ENCODE measurements around the gene PRPS2. TPM values are rescaled to one million over a fixed set of nuclear protein-coding genes. Genes with fewer than 3 reads are reported as not detected.

Gene PRPS2
- total RNA-seq, 1 experiment from 2014 or later: 73.9 TPM

DNA sequence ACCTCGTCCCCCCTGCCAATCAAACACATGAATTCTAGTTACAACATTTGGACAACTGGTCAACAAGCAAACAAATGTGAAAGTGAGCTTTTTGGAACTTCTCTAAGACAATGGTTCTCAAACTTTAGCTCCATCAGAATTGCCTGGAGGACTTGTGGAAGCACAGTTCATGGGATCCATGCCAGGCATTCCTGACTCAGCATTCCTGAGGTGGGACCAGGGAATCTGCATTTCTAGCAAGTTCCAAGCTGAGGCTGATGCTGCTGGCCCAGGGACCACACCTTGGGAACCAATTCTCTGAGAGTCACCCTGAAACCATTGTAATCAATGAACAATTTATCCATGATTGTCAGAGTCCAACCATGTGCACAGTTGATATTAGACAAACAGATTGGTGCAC, 43.8 kb upstream of the PRPS2 start:
- CTCF ChIA-PET: no interaction called here
- ATAC-seq: no peak
- intact Hi-C loops (cut with micrococcal nuclease): no loop called here

DNA sequence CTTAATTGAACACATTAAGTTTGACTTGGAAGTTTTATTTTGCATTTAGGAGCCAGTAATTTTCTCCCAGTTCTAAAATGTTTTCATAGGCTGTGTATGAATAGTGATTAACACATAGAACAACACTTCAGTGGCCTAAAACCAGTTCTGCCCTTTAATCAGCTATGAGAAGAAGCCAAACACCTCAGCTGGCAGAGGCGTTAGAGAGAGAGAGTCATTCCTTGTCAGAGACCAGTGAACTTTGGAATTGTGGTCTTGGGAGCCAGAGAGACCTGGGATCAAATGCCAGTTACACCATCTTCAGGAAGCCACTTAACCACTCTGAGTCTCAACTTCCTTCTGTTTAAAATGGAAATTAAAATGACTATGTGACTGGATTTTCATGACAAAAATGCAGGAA, 39.3 kb upstream of the PRPS2 start:
- no peaks in the 10 kb centered on the region for H3K4me1 ChIP-seq (ENCODE audit: insufficient read depth, low read length)
- H3K9me3 ChIP-seq (ENCODE audit: low read length): no peaks in the 10 kb centered on the region
- no peak overlapping the region for H3K4me2 ChIP-seq (ENCODE audit: low read length)
- CTCF ChIA-PET: interaction anchor here (0.6 kb wide), 1 partner anchor 1840 kb away, joined by 3 read pairs; no protein-coding TSS in a partner anchor
- intact Hi-C loops (cut with micrococcal nuclease): no loop called here
- no peak for DNase-seq
- no peaks in the 10 kb centered on the region for H3K36me3 ChIP-seq (ENCODE audit: low read depth, low read length)
- POLR2A ChIA-PET (ENCODE audit: unreplicated experiment): no interaction called here
- no peak overlapping the region for H3K4me3 ChIP-seq (ENCODE audit: low read length)
- TF ChIP-seq EZH2 (IDR thresholded peaks at IDR 0.05; ENCODE audit: low read length, unreplicated experiment) (no peak), EZH2phosphoT487 (IDR thresholded peaks at IDR 0.05; ENCODE audit: borderline replicate concordance, low read length) (no peak)
- TF ChIP-seq, protein P1, sequence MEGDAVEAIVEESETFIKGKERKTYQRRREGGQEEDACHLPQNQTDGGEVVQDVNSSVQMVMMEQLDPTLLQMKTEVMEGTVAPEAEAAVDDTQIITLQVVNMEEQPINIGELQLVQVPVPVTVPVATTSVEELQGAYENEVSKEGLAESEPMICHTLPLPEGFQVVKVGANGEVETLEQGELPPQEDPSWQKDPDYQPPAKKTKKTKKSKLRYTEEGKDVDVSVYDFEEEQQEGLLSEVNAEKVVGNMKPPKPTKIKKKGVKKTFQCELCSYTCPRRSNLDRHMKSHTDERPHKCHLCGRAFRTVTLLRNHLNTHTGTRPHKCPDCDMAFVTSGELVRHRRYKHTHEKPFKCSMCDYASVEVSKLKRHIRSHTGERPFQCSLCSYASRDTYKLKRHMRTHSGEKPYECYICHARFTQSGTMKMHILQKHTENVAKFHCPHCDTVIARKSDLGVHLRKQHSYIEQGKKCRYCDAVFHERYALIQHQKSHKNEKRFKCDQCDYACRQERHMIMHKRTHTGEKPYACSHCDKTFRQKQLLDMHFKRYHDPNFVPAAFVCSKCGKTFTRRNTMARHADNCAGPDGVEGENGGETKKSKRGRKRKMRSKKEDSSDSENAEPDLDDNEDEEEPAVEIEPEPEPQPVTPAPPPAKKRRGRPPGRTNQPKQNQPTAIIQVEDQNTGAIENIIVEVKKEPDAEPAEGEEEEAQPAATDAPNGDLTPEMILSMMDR (conservative IDR thresholded peaks at IDR 0.05; ENCODE audit: low read depth, low read length): no peak
- no peaks in the 10 kb centered on the region for H3F3A ChIP-seq (ENCODE audit: low read length, unreplicated experiment)
- no peaks in the 10 kb centered on the region for H3K27me3 ChIP-seq (ENCODE audit: low read length)
- no peaks in the 10 kb centered on the region for H3K9me2 ChIP-seq (replicated peaks; ENCODE audit: low read length)
- H4K20me1 ChIP-seq (ENCODE audit: low read length): no peaks in the 10 kb centered on the region
- no TSS peak for BruUV-seq (replicated peaks)
- H3K27ac ChIP-seq (ENCODE audit: low read length): no peak overlapping the region
- no peaks in the 10 kb centered on the region for H3K79me2 ChIP-seq (ENCODE audit: low read length)
- no peak for ATAC-seq
- no peak overlapping the region for H2AFZ ChIP-seq (ENCODE audit: low read length)
- no peak overlapping the region for H3K9ac ChIP-seq (ENCODE audit: low read length)

More for the DNA sequence above, 43.8 kb upstream of the PRPS2 start:
- Histone ChIP-seq H3K4me1 (ENCODE audit: insufficient read depth, low read length) (no peaks in the 10 kb centered on the region), H3F3A (ENCODE audit: low read length, unreplicated experiment) (no peaks in the 10 kb centered on the region), H3K9ac (ENCODE audit: low read length) (no peak overlapping the region), H3K9me2 (replicated peaks; ENCODE audit: low read length) (no peaks in the 10 kb centered on the region), H3K36me3 (ENCODE audit: low read depth, low read length) (no peaks in the 10 kb centered on the region), H3K27me3 (ENCODE audit: low read length) (no peaks in the 10 kb centered on the region), H3K27ac (ENCODE audit: low read length) (no peak overlapping the region), H3K9me3 (ENCODE audit: low read length) (no peaks in the 10 kb centered on the region), H3K4me3 (ENCODE audit: low read length) (no peak overlapping the region), H4K20me1 (ENCODE audit: low read length) (no peaks in the 10 kb centered on the region), H3K4me2 (ENCODE audit: low read length) (no peak overlapping the region), H3K79me2 (ENCODE audit: low read length) (no peaks in the 10 kb centered on the region), H2AFZ (ENCODE audit: low read length) (no peak overlapping the region)
- POLR2A ChIA-PET (ENCODE audit: unreplicated experiment): no interaction called here
- no TSS peak for BruUV-seq (replicated peaks)
- no peak for TF ChIP-seq EZH2 (IDR thresholded peaks at IDR 0.05; ENCODE audit: low read length, unreplicated experiment)
- TF ChIP-seq, protein P1 (conservative IDR thresholded peaks at IDR 0.05; ENCODE audit: low read depth, low read length): no peak
- TF ChIP-seq EZH2phosphoT487 (IDR thresholded peaks at IDR 0.05; ENCODE audit: borderline replicate concordance, low read length): no peak
- no peak for DNase-seq

DNA sequence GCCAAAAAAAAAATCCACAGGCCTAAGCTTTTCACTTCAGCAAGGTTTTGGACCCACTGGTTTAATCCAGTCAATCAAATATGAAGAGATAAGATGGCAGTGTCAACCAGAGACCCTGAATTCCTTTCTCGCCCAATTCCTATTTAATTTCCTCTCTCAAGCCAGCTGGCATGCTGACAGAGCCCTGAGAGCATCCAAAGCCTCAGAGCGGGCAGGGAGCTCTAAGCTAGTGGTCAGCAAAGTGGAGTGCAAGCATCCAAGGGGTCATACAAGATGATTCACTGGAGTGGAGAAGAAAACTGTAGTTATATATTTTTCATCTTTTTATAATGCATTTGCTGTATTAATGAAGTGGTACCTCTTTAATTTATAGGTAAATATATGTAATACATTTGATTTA, 37.8 kb upstream of the PRPS2 start:
- no peak overlapping the region for H2AFZ ChIP-seq (ENCODE audit: low read length)
- ChIA-PET POLR2A (ENCODE audit: unreplicated experiment) (no interaction called here), CTCF (no interaction called here)
- no peaks in the 10 kb centered on the region for H3K27me3 ChIP-seq (ENCODE audit: low read length)
- H3F3A ChIP-seq (ENCODE audit: low read length, unreplicated experiment): no peaks in the 10 kb centered on the region
- no TSS peak for BruUV-seq (replicated peaks)
- H4K20me1 ChIP-seq (ENCODE audit: low read length): no peaks in the 10 kb centered on the region
- ATAC-seq (no peak), DNase-seq (no peak)
- TF ChIP-seq, protein P1 (conservative IDR thresholded peaks at IDR 0.05; ENCODE audit: low read depth, low read length): no peak
- TF ChIP-seq EZH2phosphoT487 (IDR thresholded peaks at IDR 0.05; ENCODE audit: borderline replicate concordance, low read length): no peak
- no peak for TF ChIP-seq EZH2 (IDR thresholded peaks at IDR 0.05; ENCODE audit: low read length, unreplicated experiment)
- H3K9me3 ChIP-seq (ENCODE audit: low read length): no peaks in the 10 kb centered on the region
- H3K9me2 ChIP-seq (replicated peaks; ENCODE audit: low read length): no peaks in the 10 kb centered on the region
- H3K4me3 ChIP-seq (ENCODE audit: low read length): no peak overlapping the region
- H3K4me2 ChIP-seq (ENCODE audit: low read length): no peak overlapping the region
- H3K9ac ChIP-seq (ENCODE audit: low read length): no peak overlapping the region
- intact Hi-C loops (cut with micrococcal nuclease): no loop called here
- H3K79me2 ChIP-seq (ENCODE audit: low read length): no peaks in the 10 kb centered on the region
- H3K27ac ChIP-seq (ENCODE audit: low read length): no peak overlapping the region
- H3K4me1 ChIP-seq (ENCODE audit: insufficient read depth, low read length): no peaks in the 10 kb centered on the region
- H3K36me3 ChIP-seq (ENCODE audit: low read depth, low read length): no peaks in the 10 kb centered on the region

Measured in PC-3 (cell line).